Hepatocyte (in vitro differentiated cells): ENCODE measurements around the gene ZC3H7B. TPM values are rescaled to one million over a fixed set of nuclear protein-coding genes. Genes with fewer than 3 reads are reported as not detected.
A peak's percentile ranks its signal among the peaks of the same experiment; 100 is the strongest.

ENCODE experiments used
- DNase-seq: peaks from one replicate; pipeline ENCODE4 v3.0.0-alpha.2; 2016; ENCODE audit warnings: low spot score
- H2AFZ ChIP-seq: fragments of 200-600 bp; sonication (generic); 2 replicates; pipeline ENCODE4 v1.6.0; 2016; ENCODE audit warnings: antibody characterized with exemption, mild to moderate bottlenecking
- H3K27ac ChIP-seq: fragments of 200-600 bp; sonication (generic); 2 replicates; pipeline ENCODE4 v1.5.1; 2016; ENCODE audit warnings: mild to moderate bottlenecking
- H3K27me3 ChIP-seq: fragments of 200-600 bp; sonication (generic); 2 replicates; pipeline ENCODE4 v1.6.1; 2016
- H3K36me3 ChIP-seq: fragments of 200-600 bp; sonication (generic); replicated peaks from 2 replicates; pipeline ENCODE4 v1.5.1; 2016; ENCODE audit warnings: low read depth; ENCODE audit not compliant: insufficient read depth
- H3K4me1 ChIP-seq: fragments of 200-600 bp; sonication (generic); 2 replicates; pipeline ENCODE4 v1.5.1; 2016; ENCODE audit warnings: mild to moderate bottlenecking, moderate library complexity; ENCODE audit not compliant: insufficient read depth
- H3K4me2 ChIP-seq: fragments of 200-600 bp; sonication (generic); 2 replicates; pipeline ENCODE4 v1.6.0; 2016
- H3K4me3 ChIP-seq: fragments of 200-600 bp; sonication (generic); 2 replicates; pipeline ENCODE4 v1.5.1; 2016; ENCODE audit warnings: mild to moderate bottlenecking
- H3K79me2 ChIP-seq: fragments of 200-600 bp; sonication (generic); 2 replicates; pipeline ENCODE4 v1.6.0; 2017; ENCODE audit warnings: mild to moderate bottlenecking
- H3K9me2 ChIP-seq: fragments of 200-600 bp; sonication (generic); replicated peaks from 2 replicates; pipeline ENCODE4 v1.6.0; 2017; ENCODE audit warnings: mild to moderate bottlenecking; ENCODE audit not compliant: insufficient read depth
- H3K9me3 ChIP-seq: fragments of 200-600 bp; sonication (generic); 2 replicates; pipeline ENCODE4 v1.5.1; 2016; ENCODE audit warnings: low read depth, mild to moderate bottlenecking
- H4K20me1 ChIP-seq: fragments of 200-600 bp; sonication (generic); 2 replicates; pipeline ENCODE4 v1.6.0; 2016; ENCODE audit warnings: mild to moderate bottlenecking; ENCODE audit not compliant: insufficient read depth, poor library complexity, severe bottlenecking
- CTCF ChIP-seq: fragments of 200-600 bp; sonication (generic); IDR thresholded peaks from 2 replicates; pipeline ENCODE4 v1.5.1; 2016; ENCODE audit warnings: antibody characterized with exemption, mild to moderate bottlenecking; ENCODE audit not compliant: poor library complexity
- EZH2 ChIP-seq: fragments of 200-600 bp; sonication (generic); IDR thresholded peaks from 2 replicates; pipeline ENCODE4 v1.6.1; 2016; ENCODE audit warnings: antibody characterized with exemption, mild to moderate bottlenecking, borderline replicate concordance
- EZH2phosphoT487 ChIP-seq: fragments of 200-600 bp; sonication (generic); IDR thresholded peaks from one replicate; pipeline ENCODE4 v1.6.1; 2018; ENCODE audit warnings: antibody characterized with exemption, mild to moderate bottlenecking, low read depth, moderate library complexity; ENCODE audit not compliant: unreplicated experiment, severe bottlenecking
- WGBS: methylation state at CpG from one replicate; pipeline ENCODE4 v1.1.6; 2016; ENCODE audit warnings: low lambda C conversion rate; ENCODE audit errors: missing lambda C conversion rate; 5-methylcytosine and 5-hydroxymethylcytosine counted together
- polyA plus RNA-seq: library from polyadenylated mRNA; unstranded; fragments of >200 nt; fragmentation: Nextera tagmentation; extraction: Ambion mirVana; gene quantifications from 2 replicates; pipeline ENCODE4 v1.2.1, GENCODE V29; 2016
- total RNA-seq: library from RNA; depleted of rRNA; stranded (reverse); fragments of >200 nt; gene quantifications from 2 replicates; pipeline ENCODE4 v1.2.3, GENCODE V29; 2014

ZC3H7B gene
- total and polyA plus RNA-seq, 2 experiments from 2014 or later = 6.9 to 30.5 TPM

- H3K27ac ChIP-seq = no peak overlapping the region
- no peak for TF ChIP-seq EZH2phosphoT487
- no peak for TF ChIP-seq EZH2
- TF ChIP-seq CTCF = no peak
- peaks cover 19% of the 10 kb centered on the region for H3K4me1 ChIP-seq
- H3K9me3 ChIP-seq = no peaks in the 10 kb centered on the region
- no peaks in the 10 kb centered on the region for H3K9me2 ChIP-seq
- H3K79me2 ChIP-seq = peaks cover 96% of the 10 kb centered on the region
- H3K36me3 ChIP-seq = no peaks in the 10 kb centered on the region
- H3K27me3 ChIP-seq = no peaks in the 10 kb centered on the region
- WGBS = 88% methylated on average over 4 of the region's 4 CpGs
- peaks cover 15% of the 10 kb centered on the region for H4K20me1 ChIP-seq
- no peak for DNase-seq
- H3K4me2 ChIP-seq = no peak overlapping the region
- no peak overlapping the region for H2AFZ ChIP-seq
- no peak overlapping the region for H3K4me3 ChIP-seq
Measured at GRCh38 chr22:41305646-41306045, 4.3 kb downstream of the ZC3H7B start.

GRCh38 chr22:41308054-41308453, 6.7 kb downstream of the ZC3H7B start:
- peaks cover 98% of the 10 kb centered on the region for H3K79me2 ChIP-seq

GRCh38 chr22:41308544-41308947, 7.2 kb downstream of the ZC3H7B start:
- Histone ChIP-seq H3K27ac (peak overlapping the region; percentile 34), H3K27me3 (no peaks in the 10 kb centered on the region), H3K9me2 (no peaks in the 10 kb centered on the region), H3K9me3 (no peaks in the 10 kb centered on the region), H2AFZ (no peak overlapping the region), H3K4me2 (no peak overlapping the region), H3K79me2 (peaks cover 98% of the 10 kb centered on the region), H3K36me3 (no peaks in the 10 kb centered on the region), H4K20me1 (peaks cover 19% of the 10 kb centered on the region), H3K4me1 (peaks cover 6% of the 10 kb centered on the region), H3K4me3 (no peak overlapping the region)
- WGBS = 75% methylated on average over 7 of the region's 7 CpGs
- TF ChIP-seq EZH2 = no peak
- TF ChIP-seq CTCF = no peak
- DNase-seq = peak; percentile 75

More at GRCh38 chr22:41308054-41308453, 6.7 kb downstream of the ZC3H7B start:
- Histone ChIP-seq H3K9me2 (no peaks in the 10 kb centered on the region), H3K27me3 (no peaks in the 10 kb centered on the region), H3K9me3 (no peaks in the 10 kb centered on the region), H4K20me1 (peaks cover 19% of the 10 kb centered on the region), H3K36me3 (no peaks in the 10 kb centered on the region), H3K4me2 (no peak overlapping the region), H3K4me1 (peaks cover 11% of the 10 kb centered on the region), H3K27ac (peak overlapping the region; percentile 34), H2AFZ (no peak overlapping the region), H3K4me3 (no peak overlapping the region)
- no peak for DNase-seq
- TF ChIP-seq EZH2 = no peak
- no peak for TF ChIP-seq CTCF
- no peak for TF ChIP-seq EZH2phosphoT487
- WGBS = 80% methylated on average over 3 of the region's 3 CpGs

GRCh38 chr22:41310336-41310735, 9.0 kb downstream of the ZC3H7B start:
- no peak overlapping the region for H3K27ac ChIP-seq
- H2AFZ ChIP-seq = no peak overlapping the region
- H3K9me3 ChIP-seq = no peaks in the 10 kb centered on the region
- TF ChIP-seq EZH2 (no peak), EZH2phosphoT487 (no peak), CTCF (no peak)
- peaks cover 26% of the 10 kb centered on the region for H4K20me1 ChIP-seq
- no peaks in the 10 kb centered on the region for H3K4me1 ChIP-seq
- no peak overlapping the region for H3K4me3 ChIP-seq
- H3K27me3 ChIP-seq = no peaks in the 10 kb centered on the region
- H3K4me2 ChIP-seq = no peak overlapping the region
- DNase-seq = no peak
- no peaks in the 10 kb centered on the region for H3K36me3 ChIP-seq
- 95% methylated on average over 1 of the region's 1 CpG for WGBS
- H3K79me2 ChIP-seq = peaks cover 97% of the 10 kb centered on the region
- no peaks in the 10 kb centered on the region for H3K9me2 ChIP-seq
